GM18861 (cell line): ENCODE measurements around the gene ZSCAN26.
"Not testable (repeated sequence)": the region's sequence is repeated elsewhere in the genome, so short reads cannot be mapped to it uniquely, and the experiment has no call there.

Source experiments
- ATAC-seq: cut with Tn5 transposase; IDR thresholded peaks from one replicate; pipeline ENCODE4 v1.9.1; 2021; ENCODE audit not compliant: unreplicated experiment

Gene ZSCAN26

GRCh38 chr6:28315628-28316027 is 48.7 kb downstream of the ZSCAN26 start:
- ATAC-seq, result no peak

DNA sequence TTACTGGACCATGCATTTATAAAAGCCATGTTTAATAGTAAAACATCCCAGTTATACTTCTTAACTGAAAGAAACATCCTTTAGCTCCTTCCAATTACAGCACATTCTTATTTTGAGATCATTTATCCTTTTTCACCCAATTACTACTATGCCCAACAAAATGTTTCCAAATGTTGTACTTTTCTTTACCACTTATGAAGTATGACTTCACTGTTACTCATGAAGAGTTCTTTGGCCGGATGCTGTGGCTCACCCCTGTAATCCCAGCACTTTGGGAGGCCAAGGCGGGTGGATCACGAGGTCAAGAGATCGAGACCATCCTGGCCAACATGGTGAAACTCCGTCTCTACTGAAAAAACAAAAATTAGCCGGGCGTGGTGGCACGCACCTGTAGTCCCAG is 50.9 kb downstream of the ZSCAN26 start:
- ATAC-seq, result not testable (repeated sequence)

GRCh38 chr6:28322661-28323060 is 55.7 kb downstream of the ZSCAN26 start:
- ATAC-seq, result no peak

GRCh38 chr6:28323813-28324424 is 57.0 kb downstream of the ZSCAN26 start:
- no peak for ATAC-seq

DNA sequence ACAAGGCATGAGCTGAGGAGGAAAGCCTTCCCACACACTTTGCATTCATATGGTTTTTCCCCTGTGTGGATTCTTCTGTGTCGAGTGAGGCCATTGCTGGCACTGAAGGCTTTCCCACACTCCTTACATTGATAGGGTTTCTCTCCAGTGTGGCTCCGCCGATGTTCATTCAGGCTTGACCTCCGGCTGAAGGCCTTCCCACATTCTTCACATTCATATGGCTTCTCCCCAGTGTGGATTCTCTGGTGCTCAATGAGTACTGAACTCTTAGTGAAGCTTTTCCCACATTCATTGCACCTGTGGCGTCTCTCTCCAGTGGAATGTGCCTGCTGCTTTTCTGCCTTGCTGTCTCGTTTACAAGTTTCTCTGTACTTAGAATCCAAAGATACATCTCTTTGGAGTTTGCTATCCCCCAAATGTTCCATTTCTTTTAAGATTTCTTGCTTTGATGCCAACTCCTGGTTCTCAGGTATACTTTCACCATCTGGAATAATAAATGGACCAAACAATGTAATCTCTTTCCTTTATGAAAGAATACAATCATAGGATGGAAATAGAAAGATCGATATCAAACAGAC is 59.5 kb downstream of the ZSCAN26 start:
- no peak for ATAC-seq
